ENCODE measurements around the gene PLGRKT.

GRCh38 chr9:5395428-5395827 is 42.3 kb downstream of the PLGRKT start:
- TF ChIP-seq YY1 (IDR thresholded peaks at IDR 0.05; ENCODE audit: insufficient read depth, insufficient read length) (no peak), ZNF274 (IDR thresholded peaks at IDR 0.05; ENCODE audit: low read depth, low read length) (no peak)

Measured in NT2/D1 (cell line).